HG02623 (cell line): ENCODE results near the gene MUC5AC.

ENCODE experiments used
- ATAC-seq: cut with Tn5 transposase; IDR thresholded peaks from one replicate; pipeline ENCODE4 v1.9.1; 2021; ENCODE audit warnings: moderate library complexity; ENCODE audit not compliant: unreplicated experiment

The MUC5AC gene

DNA sequence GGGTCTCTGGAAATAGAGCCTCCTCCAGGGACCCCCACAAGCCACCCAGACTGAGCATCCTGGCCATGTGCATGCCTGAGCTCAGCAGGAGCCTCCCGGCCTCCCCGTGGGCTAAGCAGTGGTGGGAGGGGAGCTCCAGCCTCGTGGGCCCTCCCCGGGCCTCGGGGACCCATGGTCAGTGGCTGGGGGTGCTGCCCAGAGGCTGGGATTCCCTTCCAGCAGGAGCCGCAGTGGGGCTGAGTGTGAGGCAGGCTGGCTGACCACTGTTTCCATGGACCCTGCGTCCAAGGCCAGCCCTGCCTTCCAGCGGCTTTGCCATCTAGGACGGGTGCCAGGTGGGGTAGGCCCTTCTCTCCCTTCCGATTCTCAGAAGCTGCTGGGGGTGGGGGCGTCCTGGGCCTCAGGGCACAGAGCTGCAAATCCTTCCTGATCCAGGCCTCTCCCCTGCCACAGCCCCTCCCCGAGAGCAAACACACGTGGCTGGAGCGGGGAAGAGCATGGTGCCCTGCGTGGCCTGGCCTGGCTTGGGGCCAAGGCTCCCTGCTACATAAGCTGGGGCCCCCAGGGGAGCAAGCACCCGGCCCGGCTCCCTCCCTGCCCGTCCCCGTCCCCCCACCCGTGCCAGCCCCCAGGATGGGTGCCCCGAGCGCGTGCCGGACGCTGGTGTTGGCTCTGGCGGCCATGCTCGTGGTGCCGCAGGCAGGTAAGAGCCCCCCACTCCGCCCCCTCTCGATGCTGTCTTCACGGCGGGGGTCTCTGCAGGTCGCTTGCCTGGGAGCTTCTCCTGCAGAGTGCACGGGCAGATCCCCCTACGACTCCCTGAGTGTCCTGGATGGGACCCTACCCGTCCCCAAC is 65.0 kb downstream of the MUC5AC start, which contains the start of gene MUC5B:
Gene MUC5B (plus strand): TSS at position 576 of the 855 bp plus-strand sequence. CDS start 58 bp downstream, at position 634.
- ATAC-seq: no peak

DNA sequence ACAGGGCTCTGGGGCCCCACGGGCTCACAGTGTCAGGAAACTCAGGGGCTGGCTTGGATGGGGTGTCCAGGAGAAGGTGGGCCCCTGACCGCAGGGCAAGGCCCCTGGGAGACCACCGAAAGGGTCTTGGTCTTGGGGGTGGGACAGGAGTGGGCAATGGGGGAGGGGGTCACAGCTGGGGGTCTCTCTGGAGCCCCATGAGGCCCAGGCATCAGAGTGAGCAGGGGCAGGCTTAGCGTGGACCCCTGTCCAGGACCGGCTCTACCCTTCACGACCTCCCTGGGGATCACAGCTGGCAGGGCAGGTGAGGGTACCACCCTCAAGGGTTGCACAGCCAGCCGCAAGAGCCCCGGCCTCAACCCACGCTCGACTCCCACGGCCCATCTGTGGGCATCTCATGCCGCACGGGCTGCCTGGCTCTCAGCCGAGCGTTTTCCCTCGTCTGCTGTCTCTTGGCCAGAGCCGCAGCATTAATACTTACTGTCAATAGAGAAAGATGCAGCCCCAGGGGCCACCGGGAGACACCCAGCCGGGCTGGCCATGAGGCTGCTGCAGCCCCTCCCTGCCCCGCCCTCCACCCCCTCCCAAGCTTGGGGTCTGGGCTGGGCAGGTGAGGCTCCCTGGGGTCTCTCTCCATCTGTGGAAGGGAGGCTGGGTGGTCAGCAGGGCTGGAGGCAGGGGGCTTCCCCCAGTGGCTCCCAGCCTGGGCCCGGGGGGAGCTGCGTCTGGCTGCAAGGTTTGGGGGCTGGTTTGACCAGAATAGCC is 65.8 kb downstream of the MUC5AC start:
- ATAC-seq: no peak

DNA sequence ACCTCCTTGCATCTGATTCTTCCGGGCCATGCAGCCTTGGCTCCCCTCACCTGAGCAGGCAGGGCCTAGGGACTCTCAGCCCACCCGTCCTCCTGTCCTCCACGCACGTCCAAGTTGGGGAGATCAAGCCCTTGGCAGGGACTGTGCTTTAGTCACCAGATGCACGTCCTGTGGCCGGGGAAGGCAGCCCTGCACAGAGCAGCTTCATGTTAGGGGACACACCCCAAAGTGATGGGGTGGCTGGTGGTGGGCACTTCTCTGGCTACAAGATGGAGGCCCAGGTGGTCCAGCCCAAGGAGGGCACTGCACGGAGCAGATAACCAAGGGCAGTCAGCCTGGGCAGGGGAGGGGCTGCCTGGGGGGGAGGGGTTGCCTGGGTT is 66.3 kb downstream of the MUC5AC start:
- no peak for ATAC-seq

DNA sequence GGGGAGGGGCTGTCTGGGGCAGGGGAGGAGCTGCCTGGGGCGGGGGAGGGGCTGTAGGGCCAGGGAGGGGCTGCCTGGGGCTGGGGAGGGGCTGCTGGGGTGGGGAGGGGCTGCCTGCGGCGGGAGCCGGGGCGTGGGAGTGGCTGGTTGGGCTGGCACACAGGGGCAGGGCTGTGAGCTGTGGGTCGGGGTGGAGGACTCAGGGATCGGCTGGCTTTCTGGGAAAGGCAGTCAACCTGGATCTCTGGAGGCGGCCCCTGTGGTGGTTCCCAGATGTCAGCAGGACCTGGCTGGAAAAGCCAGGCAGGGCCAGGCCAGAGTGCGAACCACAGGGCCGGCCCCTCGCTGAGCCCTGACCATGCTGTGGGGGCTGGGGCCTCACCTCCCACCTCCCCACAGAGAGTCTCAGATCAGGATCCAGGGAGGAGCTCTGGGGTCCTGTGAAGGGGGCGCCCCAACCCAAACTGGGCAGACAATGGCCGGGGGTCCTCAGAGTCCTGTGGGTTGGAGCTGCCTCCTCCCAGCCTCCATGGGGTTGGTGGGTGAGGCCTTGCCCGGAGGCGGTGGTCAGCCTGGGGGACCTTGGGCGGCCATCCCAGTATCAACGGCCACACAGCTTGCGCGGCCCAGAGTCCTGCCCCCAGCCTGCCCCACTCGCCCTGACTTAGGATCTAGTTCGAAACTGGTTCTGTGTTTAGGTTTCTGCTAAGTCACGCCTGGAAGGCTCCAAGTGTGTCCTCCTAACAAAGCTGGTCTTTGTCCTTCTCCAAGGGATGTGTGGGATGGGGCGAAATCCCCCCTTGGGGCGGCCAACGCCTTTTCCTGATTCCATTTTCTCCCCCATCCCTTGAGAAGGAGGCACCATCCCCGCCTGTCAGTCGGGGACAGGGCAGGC is 67.0 kb downstream of the MUC5AC start:
- ATAC-seq: no peak

DNA sequence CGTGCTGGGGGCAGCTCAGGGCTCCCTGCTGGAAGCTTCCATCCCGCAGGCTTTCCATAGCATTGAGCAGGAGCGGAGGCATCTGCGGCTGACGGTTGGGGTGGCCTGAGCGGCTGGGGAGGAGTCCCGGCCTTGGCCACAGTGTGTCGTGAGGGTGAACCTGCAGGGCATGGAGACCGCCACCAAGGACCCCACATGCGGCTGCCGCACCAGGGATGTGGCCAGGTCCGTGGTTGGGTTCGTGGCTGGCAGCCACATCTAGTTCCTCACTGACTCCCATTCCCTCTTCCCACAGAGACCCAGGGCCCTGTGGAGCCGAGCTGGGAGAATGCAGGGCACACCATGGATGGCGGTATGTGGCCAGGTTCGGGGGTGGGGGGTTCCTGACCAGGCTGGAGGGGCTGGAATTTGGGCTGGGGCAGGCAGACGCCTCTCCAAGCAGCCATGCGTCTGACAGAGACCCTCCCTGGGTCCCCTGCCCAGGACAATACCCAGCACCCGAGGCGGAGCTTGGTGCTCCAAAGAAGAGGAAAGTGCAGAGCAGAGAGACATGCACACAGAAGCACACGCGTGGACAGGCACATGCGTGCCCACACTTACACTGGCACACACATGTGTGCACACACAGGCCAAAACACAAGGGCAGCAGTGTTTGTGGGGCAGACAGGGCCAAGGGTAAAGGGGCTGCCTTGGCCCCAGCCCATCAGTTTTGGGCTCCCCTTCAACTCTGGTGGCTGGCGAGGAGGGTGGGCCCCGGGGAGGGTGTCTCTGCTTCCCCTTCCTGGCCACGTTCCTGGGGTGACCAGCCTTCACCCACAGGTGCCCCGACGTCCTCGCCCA is 67.9 kb downstream of the MUC5AC start:
- ATAC-seq: no peak

DNA sequence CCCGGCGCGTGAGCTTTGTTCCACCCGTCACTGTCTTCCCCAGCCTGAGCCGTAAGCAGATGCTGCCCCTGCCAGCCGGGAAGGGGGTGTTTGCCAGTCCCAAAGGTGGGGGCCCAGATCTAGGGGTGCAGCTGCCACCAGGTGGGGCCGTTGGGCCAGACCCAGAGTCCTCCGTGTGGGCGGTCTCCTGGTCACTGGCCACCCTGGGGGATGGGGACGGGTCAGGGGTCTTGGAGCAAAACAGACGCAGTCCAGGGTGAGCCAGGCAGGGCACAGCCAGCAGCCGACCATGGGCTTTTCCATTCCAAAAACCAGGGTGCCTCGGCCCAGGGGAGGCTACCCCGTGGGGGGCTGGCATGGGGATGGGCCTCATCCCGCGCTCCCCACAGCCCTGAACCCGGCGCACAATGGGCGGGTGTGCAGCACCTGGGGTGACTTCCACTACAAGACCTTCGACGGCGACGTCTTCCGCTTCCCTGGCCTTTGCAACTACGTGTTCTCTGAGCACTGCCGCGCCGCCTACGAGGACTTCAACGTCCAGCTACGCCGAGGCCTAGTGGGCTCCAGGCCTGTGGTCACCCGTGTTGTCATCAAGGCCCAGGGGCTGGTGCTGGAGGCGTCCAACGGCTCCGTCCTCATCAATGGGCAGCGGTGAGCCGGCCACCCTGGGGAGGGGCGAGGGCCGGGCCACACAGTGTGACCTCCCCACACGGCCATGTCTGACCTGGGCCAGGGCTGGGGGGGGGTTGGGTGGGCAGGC is 68.7 kb downstream of the MUC5AC start:
- ATAC-seq: no peak

DNA sequence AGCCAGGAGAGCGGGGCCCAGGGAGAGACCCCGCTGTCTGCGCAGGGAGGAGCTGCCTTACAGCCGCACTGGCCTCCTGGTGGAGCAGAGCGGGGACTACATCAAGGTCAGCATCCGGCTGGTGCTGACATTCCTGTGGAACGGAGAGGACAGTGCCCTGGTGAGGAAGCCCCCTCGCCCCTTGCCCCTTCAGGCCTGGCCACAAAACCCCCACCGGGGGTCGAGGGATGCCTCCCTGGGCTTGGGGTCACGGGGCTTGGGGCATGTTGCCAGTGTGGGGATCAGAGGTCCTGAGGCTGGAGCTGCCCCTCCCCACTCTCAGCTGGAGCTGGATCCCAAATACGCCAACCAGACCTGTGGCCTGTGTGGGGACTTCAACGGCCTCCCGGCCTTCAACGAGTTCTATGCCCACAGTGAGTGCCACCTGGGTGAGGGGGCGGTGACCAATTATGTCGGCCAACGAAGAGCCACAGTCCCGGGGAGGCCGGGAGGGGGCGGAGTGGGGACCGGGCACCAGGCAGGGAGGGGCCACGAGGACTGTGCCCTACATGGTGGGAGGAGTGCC is 69.3 kb downstream of the MUC5AC start:
- ATAC-seq: no peak

DNA sequence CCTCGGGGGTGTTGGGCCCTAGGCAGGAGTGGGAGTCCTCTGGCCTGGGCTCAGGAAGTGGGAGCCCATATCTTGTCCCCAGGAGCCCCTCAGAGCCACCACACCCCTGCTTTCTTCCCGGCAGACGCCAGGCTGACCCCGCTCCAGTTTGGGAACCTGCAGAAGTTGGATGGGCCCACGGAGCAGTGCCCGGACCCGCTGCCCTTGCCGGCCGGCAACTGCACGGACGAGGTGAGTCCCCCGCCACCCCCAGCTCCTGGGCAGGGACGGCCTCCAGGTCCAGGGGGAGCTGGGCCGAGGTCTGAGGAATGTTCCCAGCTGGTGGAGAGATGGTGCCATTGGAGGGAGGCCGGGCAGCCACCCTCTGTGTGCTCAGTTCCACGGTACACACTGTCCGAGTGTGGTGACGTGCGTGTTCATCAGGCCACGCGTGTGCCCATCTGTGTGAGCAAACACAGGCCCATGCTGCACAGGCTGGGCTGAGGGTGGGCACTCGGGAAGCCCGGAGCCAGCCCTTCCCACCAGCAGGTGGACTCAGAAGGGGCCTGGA is 69.9 kb downstream of the MUC5AC start:
- ATAC-seq: no peak

DNA sequence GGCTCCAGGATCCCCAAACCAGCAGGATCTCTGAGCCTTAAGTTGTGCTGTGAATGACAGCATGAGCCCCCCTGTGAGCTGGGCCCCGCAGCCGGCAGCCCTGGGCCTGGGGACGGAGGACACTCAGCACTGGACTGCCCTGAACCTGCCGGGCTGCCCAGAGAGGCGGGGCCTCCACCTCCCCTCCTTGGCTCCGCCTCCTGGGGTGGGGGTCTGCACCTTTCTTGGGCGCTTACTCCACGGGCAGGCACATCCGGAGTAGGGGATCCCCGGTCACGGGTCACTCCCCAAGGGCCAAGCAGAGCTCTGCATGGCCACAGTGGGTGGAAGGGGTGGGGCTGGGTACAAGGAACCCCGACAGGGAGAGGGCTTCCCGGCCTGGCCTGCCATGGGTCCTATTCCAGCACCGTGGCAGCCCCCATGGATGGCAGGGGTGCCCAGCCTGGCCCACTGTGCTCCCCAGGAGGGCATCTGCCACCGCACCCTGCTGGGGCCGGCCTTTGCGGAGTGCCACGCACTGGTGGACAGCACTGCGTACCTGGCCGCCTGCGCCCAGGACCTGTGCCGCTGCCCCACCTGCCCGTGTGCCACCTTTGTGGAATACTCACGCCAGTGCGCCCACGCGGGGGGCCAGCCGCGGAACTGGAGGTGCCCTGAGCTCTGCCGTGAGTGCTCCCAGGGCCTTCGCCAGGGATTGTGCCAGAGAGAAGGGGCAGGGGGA is 70.5 kb downstream of the MUC5AC start:
- no peak for ATAC-seq

DNA sequence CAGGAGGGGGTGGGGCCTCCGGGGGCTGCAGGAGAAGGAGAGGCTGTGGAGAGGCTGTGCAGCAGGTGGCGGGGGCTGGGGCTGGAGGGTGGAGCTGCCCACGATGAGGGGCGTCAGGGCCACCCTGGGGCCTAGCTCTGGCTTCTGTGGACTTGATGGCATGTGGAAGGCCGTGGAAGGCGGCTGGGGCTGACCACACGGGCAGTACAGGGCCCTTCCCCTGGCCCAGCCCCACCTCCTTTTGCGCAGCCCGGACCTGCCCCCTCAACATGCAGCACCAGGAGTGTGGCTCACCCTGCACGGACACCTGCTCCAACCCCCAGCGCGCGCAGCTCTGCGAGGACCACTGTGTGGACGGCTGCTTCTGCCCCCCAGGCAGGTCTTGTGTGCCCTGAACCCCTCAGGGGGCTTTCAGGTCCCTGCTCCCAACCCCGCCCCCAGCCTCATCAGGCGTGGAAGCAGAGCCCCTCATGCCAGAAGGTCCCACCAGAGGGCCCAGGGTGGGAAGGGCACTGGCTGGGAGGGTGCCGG is 71.2 kb downstream of the MUC5AC start:
- no peak for ATAC-seq

DNA sequence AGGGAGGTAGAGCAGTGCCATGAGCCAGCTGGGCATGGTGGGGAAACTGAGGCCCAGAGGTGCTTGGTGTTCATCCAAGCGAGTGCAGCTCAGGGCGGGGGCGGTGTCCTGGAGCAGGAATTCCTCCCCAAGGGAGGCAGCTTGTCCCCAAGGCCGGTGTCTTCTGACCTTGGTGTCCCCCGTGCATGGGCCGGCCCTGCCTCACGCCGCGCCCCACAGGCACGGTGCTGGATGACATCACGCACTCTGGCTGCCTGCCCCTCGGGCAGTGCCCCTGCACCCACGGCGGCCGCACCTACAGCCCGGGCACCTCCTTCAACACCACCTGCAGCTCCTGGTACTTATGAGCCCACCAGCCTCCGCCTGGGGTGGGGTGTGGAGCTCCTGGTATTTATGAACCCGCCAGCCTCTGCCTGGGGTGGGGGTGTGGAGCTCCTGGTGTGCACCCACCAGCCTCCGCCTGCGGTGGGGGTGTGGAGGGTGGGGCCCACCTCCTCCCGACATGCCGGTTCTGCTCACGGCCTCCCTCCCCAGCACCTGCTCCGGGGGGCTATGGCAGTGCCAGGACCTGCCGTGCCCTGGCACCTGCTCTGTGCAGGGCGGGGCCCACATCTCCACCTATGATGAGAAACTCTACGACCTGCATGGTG is 71.8 kb downstream of the MUC5AC start:
- no peak for ATAC-seq

DNA sequence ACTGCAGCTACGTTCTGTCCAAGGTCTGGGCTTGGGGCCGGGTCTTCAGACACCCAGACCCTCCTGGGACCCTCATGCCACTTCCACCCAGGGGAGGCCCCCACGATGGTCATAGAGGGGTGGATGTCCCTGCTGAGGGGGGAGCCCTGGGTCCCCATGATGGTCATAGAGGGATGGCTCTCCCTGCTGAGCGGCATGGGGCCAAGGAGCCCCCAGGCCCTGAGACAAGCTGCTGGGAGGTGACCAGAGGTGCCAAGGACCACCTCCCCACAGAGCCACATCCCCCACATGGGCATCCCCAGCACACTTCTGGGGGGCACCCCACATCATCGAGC is 72.3 kb downstream of the MUC5AC start:
- no peak for ATAC-seq

DNA sequence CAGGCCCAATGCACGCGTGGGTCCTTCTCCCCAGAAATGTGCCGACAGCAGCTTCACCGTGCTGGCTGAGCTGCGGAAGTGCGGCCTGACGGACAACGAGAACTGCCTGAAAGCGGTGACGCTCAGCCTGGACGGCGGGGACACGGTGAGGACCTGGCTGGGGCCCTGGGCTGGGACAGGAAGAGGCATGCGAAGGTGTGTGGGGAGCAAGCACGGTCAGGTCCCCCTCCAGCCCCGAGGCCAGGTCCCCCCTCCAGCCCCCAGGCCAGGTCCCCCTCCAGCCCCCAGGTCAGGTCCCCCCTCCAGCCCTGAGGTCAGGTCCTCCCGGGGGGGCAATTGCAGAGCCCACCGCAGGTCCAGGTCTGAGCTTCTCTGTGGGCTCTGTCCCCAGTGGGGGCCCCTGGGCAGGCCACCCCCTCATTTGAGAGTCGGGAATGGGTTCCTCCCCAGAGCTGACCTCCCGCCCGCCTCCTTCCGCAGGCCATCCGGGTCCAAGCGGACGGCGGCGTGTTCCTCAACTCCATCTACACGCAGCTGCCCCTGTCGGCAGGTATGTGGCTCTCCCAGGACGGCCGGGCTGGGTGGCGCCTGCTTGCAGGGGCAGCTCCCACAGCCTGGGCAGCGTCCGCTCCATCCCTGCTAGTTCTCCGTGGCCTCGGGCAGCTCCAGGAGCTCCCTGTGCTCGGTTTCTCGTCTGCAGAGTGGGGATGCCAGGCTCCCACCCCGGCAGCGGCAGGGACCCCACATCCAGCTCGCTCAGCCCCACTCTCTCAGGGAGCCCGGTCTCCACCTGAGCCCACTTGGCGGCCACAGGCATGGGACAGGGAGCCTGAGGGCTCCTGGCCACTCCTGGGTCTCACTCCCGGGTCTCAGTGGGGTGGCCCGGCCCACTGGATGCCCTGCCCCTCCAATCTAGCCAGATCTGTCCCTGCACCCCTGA is 73.0 kb downstream of the MUC5AC start:
- no peak for ATAC-seq

DNA sequence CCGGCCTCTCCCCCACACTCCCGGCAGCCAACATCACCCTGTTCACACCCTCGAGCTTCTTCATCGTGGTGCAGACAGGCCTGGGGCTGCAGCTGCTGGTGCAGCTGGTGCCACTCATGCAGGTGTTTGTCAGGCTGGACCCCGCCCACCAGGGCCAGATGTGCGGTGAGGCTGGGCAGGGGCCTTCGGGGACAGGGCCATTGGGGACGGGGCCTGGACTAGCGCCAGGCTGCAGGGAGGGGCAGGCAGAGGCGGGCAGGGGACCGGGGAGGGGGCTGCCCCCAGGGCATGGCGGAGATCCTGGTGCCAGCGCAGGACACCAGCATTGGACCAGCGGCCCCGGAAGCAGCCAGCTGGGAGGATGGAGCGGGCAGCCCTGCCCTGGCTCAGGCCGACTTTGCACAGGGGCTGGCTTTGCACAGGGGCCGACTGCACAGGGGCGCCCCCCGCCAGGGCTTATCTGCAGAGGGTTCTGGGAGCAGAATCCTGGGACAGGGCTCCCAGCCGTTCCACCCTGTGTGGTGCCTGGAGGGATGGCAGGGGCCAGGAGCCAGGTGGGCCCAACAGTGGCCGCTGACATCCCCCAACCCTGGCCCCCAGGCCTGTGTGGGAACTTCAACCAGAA is 73.8 kb downstream of the MUC5AC start:
- ATAC-seq: no peak

DNA sequence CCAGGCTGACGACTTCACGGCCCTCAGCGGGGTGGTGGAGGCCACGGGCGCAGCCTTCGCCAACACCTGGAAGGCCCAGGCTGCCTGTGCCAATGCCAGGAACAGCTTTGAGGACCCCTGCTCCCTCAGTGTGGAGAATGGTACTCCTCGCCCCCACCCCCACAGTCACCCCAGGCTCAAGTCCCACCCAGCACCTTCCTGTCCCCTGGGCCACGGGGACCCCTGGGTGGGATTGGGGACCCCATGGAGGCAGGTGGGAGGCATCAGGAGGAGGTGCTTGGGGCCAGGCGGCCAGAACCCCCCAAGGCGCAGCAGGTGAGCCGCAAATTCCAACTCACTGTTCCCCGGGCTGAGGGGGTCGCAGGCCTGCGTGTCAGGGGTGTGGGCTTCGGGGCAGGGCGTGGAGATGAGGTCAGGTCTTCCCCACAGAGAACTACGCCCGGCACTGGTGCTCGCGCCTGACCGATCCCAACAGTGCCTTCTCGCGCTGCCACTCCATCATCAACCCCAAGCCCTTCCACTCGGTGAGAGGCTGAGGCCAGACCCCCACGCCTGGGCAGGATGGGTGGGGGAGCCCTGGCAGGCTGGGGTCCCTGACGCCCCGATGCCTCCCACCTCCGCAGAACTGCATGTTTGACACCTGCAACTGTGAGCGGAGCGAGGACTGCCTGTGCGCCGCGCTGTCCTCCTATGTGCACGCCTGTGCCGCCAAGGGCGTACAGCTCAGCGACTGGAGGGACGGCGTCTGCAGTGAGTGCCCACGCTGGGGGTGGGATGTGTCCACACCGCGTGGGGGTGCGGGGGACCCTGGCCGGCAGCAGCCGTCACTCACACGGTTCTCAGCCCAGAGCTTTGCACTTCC is 74.5 kb downstream of the MUC5AC start:
- no peak for ATAC-seq
